ENCODE measurements around the gene C9orf43.
A peak's percentile ranks its signal among the peaks of the same experiment; 100 is the strongest.
"Not testable (repeated sequence)": the region's sequence is repeated elsewhere in the genome, so short reads cannot be mapped to it uniquely, and the experiment has no call there.

Gene C9orf43

DNA sequence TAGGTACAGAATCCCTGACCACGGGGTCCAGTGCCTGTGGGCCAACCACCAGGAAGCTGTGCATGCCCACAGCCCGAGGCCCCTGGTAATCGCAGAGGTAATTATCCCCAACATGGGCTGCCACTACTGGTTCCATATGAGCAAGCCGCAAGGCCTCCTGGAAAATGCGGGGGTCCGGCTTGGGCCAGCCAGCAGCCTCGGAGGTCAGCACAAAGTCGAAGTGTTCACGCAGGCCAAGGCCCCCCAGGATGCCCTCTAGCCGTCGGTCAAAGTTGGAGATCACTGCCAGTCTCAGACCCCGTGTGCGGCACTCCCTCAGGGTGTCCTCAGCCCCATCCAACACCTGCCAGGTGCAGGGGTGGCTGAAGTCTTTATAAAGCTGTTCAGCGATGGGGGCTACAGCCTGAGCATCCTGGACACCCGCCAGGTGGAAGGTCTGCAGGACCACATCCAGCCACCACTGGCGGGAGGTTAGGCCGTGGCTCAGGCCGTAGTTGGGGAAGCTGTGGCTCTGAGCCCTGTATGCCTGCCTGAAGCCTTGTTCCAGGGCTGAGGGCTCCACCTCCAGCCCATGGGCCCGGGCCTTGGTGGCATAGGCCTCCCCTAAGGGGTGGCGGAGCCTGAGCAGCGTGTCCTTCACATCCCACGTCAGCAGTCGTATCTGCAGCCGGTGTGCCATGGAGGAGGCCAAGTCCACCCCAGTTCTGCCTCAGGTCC, 36.7 kb upstream of the C9orf43 start:
- H3K27ac ChIP-seq: no peak overlapping the region
- H3K36me3 ChIP-seq: peaks cover 17 to 19% (median 17%) of the 10 kb centered on the region in 3 donors
- intact Hi-C loops (cut with DNase I; ENCODE audit: low total_unique reads): loop anchor here (10.0 kb wide), 1 partner anchor 59 kb away; no protein-coding TSS in a partner anchor
- no peaks in the 10 kb centered on the region for H3K9me3 ChIP-seq
- no peaks in the 10 kb centered on the region for H3K27me3 ChIP-seq
- TF ChIP-seq, protein P1, sequence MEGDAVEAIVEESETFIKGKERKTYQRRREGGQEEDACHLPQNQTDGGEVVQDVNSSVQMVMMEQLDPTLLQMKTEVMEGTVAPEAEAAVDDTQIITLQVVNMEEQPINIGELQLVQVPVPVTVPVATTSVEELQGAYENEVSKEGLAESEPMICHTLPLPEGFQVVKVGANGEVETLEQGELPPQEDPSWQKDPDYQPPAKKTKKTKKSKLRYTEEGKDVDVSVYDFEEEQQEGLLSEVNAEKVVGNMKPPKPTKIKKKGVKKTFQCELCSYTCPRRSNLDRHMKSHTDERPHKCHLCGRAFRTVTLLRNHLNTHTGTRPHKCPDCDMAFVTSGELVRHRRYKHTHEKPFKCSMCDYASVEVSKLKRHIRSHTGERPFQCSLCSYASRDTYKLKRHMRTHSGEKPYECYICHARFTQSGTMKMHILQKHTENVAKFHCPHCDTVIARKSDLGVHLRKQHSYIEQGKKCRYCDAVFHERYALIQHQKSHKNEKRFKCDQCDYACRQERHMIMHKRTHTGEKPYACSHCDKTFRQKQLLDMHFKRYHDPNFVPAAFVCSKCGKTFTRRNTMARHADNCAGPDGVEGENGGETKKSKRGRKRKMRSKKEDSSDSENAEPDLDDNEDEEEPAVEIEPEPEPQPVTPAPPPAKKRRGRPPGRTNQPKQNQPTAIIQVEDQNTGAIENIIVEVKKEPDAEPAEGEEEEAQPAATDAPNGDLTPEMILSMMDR (IDR thresholded peaks at IDR 0.05): no peak
- no peak for DNase-seq
- no peak overlapping the region for H3K4me3 ChIP-seq
- peaks cover 0 to 20% (median 13%) of the 10 kb centered on the region in 4 donors for H3K4me1 ChIP-seq

DNA sequence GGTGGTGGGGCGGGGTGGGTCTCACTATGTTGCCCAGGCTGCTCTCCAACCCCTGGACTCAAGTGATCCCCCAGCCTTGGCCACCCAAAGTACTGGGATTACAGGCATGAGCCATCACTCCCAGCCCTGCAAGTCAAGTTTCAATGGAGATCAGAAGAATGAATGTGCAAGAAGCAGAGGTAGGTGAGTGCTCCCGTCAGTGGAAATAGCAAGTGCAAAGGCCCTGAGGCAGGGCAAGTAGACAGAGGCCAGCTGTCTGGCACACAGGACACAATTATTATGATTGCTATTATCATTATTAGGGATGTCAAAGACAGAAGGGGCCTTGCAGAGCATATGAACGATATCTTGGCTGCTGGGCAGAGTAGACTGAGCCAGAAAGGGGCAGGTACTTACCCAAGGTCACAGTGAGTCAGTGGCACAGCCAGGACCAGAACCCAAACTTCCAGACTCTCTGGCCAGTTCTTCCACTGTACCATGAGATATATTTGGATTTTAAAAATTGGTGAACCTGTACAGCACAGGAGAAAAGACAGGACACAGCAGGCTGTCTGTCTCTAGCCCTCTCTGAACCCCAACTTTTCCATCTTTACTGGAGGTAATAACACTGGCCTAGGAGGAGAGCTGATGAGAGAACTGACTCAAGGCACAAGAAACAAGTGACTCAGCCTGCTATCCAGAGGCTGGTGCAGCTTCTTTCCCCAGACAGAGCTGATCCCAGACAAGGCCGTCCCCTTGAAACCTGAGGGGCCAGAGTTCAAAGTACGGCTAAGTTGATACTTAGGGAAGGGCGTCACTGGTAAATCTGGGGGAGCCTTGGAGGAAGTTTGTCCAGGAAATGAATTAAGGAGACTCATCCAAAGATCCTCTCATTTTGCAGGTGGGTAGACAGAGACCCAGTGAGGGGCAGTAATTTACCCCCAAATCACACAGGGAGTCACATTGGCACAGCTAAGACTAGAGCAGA, 35.2 kb upstream of the C9orf43 start:
- Histone ChIP-seq H3K27ac (no peak overlapping the region), H3K4me3 (peak overlapping the region; percentile 71 to 94), H3K36me3 (peaks cover 17 to 19% (median 17%) of the 10 kb centered on the region in 3 donors), H3K4me1 (peaks cover 0 to 20% (median 13%) of the 10 kb centered on the region in 4 donors), H3K27me3 (no peaks in the 10 kb centered on the region), H3K9me3 (no peaks in the 10 kb centered on the region)
- DNase-seq: no peak
- TF ChIP-seq, protein P1 (IDR thresholded peaks at IDR 0.05): no peak
- intact Hi-C loops (cut with DNase I; ENCODE audit: low total_unique reads): loop anchor here (10.0 kb wide), 1 partner anchor 61 kb away; no protein-coding TSS in a partner anchor

DNA sequence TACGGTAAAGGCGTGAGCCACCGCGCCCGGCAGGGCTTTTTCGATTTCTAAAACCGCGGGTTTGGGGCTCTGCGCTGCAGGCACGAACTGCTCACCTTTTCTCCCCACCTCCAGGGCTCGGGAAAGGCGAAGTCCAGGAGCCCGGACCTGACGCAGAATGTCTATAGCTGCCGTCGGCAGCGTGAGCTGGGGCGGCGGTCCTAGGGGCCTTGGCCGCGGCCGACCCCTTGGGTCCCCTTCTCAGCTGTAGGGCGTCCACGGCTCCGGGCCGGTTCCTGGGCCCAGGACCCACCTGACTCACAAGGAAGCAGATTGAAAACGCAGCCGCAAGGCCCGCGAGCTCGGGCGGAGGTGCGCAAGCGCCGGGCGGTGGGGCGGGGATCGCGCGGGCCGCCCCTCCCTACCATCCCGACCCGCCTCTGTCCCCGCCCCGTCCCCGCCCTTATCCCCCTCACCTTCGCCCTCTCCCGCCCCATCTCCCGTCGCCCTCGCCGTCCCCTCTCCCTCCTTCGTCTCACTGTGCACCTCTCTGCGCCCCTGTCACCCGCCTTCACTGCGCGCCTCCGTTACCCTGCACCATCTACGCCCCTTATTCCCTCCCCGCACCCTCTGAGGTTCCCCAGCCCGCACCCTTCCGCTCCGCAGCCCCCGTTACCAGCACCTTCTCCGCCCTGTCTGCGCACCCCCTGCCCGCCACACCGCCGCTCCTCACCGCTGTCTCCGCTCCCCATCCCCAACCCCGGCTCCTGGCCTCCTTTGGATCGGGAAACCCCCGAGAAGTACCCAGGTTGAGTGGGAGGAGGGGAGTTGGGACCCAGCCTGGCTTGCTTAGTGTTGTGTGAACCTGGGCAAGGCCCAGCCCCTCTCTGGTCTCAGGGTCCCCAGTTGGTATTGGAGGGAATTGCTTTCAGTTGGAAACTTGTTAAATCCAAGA, 33.6 kb upstream of the C9orf43 start, which contains the start of gene HDHD3:
HDHD3 (minus strand) TSS at position 353 of the 934 bp plus-strand sequence. CDS start 2,632 bp downstream, outside the sequence.
- Histone ChIP-seq H3K36me3 (peaks cover 17 to 19% (median 17%) of the 10 kb centered on the region in 3 donors), H3K27me3 (no peaks in the 10 kb centered on the region), H3K4me1 (peaks cover 0 to 20% (median 12%) of the 10 kb centered on the region in 4 donors), H3K27ac (peak within 1 kb of the TSS; percentile 82 to 85), H3K9me3 (no peaks in the 10 kb centered on the region), H3K4me3 (peak within 1 kb of the TSS; percentile 71 to 94)
- DNase-seq: peak; percentile 67 to 90
- intact Hi-C loops (cut with DNase I; ENCODE audit: low total_unique reads): loop anchor here (10.0 kb wide), 1 partner anchor 62 kb away; no protein-coding TSS in a partner anchor
- TF ChIP-seq, protein P1 (IDR thresholded peaks at IDR 0.05): no peak

DNA sequence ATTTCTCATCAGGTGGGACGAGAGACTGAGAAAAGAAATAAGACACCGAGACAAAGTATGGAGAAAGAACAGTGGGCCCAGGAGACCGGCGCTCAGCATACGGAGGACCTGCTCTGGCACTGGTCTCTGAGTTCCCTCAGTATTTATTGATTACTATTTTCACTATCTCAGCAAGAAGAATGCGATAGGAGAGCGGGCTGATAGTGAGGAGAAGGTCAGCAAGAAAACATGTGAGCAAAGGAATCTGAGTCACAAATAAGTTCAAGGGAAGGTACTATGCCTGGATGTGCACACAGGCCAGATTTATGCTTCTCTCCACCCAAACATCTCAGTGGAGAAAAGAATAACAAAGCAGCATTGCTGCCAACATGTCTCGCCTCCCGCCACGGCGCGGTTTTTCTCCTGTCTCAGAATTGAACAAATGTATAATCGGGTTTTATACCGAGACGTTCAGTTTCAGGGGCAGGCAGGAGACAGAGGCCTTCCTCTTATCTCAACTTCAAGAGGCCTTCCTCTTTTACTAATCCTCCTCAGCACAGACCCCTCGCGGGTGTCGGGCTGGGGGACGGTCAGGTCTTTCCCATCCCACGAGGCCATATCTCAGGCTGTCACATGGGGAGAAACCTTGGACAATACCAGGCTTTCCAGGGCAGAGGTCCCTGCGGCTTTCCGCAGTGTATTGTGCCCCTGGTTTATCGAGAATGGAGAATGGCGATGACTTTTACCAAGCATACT, 31.3 kb upstream of the C9orf43 start:
- H3K4me3 ChIP-seq, H3K27me3 ChIP-seq, H3K27ac ChIP-seq, DNase-seq, H3K9me3 ChIP-seq, H3K36me3 ChIP-seq: not testable (repeated sequence)
- intact Hi-C loops (cut with DNase I; ENCODE audit: low total_unique reads): loop anchor here (10.0 kb wide), 1 partner anchor 64 kb away; no protein-coding TSS in a partner anchor
- H3K4me1 ChIP-seq: peaks cover 0 to 20% (median 11%) of the 10 kb centered on the region in 4 donors

DNA sequence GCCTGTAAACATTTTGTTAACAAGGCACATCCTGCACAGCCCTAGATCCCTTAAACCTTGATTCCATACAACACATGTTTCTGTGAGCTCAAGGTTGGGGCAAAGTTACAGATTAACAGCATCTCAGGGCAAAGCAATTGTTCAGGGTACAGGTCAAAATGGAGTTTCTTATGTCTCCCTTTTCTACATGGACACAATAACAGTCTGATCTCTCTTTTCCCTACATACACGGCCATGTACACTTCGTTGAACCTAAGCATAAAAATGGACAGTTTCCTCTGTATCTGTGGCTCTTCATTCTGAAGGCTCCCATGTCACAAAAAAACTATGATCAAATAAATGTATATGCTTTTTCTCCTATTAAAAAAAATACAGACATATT, 30.7 kb upstream of the C9orf43 start:
- intact Hi-C loops (cut with DNase I; ENCODE audit: low total_unique reads): loop anchor here (10.0 kb wide), 1 partner anchor 65 kb away; no protein-coding TSS in a partner anchor
- not testable (repeated sequence) for H3K27ac ChIP-seq, H3K9me3 ChIP-seq, H3K4me3 ChIP-seq, H3K27me3 ChIP-seq, DNase-seq, H3K36me3 ChIP-seq
- peaks cover 0 to 20% (median 11%) of the 10 kb centered on the region in 4 donors for H3K4me1 ChIP-seq

All from tibial artery (tissue), 4 donors.